HG03064 (cell line): Measurements from ENCODE around the gene HPGDS.
"Not testable (repeated sequence)": the region's sequence is repeated elsewhere in the genome, so short reads cannot be mapped to it uniquely, and the experiment has no call there.

Experiments used
- ATAC-seq: cut with Tn5 transposase; IDR thresholded peaks from one replicate; pipeline ENCODE4 v1.9.1; 2021; ENCODE audit warnings: low read depth; ENCODE audit not compliant: unreplicated experiment

The HPGDS gene

DNA sequence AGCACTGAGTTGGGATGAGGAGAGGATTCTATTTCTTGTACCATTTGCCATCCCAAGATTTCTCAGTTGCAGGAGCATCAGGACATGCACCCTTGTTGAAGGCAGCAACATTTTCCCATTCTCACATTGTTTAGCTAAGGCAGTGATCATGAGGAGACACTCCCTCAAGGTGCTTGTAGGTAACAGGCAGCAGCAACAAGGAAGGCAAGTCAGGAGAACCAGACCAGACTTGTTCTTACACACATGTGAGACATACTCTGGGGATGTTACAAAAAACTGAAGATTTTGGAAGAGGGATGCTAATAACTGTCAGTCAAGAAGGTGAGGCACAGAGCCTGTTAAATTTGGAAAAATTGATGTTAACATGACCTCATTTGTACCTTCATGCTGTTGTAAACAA lies 15.5 kb upstream of the HPGDS start:
- no peak for ATAC-seq

- no peak for ATAC-seq
Observed at GRCh38 chr4:94357624-94358023, 15.0 kb upstream of the HPGDS start.

DNA sequence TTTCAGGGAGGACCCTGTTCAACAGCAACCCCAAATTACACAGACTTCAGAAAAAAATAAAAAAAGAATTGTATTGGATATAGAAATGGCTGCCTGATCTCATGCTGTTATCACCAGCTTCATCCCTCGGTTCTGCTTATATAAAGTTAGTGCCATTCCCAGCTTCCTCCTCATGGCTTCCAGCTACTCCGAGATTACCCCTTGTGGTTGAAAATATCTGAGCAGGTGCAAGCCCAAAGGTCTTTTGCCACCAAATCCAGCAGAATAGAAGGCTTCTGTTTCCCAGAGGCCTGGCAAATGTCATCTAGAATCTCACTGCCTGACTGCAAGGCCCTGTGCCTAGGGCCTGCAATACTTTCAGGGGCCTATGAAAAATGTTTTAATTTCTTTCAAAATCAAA lies 13.8 kb upstream of the HPGDS start:
- no peak for ATAC-seq

GRCh38 chr4:94354474-94354896 lies 11.8 kb upstream of the HPGDS start:
- no peak for ATAC-seq

DNA sequence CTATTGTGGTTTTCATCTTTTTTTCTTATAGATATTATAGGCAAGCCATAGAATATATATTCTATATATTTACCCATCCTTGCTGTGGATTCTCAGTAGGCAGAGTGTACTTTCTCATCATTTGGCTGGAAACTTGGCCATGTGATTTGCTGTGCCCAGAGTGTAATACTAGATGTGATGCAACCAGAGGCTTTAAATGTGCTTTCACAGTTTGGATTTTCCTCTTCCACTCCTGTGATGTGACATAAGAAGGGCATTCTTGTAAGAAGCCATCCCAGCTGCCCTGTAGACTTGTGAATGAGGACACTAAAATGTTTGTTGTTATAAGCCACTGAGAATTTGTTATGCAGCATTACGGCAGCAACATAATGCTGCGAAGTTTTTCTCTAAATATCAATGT lies 10.4 kb upstream of the HPGDS start:
- ATAC-seq = no peak

GRCh38 chr4:94352163-94352562 lies 9.5 kb upstream of the HPGDS start:
- ATAC-seq = no peak

DNA sequence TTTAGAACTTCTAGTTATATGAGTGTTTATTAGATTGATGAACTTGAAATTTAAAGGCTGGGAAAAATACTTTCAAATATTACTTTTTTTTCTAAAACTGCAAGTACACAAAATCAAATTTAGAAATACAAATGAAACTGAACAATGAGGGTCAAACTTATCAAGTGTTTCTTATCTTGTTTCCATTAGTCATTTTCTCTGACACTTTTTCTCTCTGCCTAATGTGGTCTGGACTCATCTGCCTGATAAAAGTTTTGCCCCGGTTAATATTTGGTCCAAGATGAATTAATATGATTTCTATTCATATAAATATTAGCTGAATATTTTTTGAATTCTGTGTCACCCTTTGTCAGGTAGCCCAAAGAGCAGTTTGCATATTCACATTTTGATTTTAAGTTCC lies 8.7 kb upstream of the HPGDS start:
- no peak for ATAC-seq

DNA sequence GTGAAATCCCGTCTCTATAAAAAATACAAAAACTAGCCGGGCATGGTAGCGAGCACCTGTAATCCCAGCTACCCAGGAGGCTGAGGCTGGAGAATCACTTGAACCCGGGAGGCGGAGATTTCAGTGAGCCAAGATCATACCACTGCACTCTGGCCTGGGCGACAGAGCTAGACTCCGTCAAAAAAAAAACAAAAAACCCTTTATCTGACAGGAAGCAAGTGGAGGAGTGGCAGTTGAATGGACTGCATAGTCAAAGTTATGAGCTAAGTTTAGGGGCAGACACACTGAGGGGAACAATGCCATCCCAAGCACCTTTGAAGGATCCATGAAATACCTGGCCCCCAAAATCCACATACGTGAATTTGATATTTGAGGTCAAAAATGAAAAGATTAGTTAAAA lies 7.5 kb upstream of the HPGDS start:
- no peak for ATAC-seq

DNA sequence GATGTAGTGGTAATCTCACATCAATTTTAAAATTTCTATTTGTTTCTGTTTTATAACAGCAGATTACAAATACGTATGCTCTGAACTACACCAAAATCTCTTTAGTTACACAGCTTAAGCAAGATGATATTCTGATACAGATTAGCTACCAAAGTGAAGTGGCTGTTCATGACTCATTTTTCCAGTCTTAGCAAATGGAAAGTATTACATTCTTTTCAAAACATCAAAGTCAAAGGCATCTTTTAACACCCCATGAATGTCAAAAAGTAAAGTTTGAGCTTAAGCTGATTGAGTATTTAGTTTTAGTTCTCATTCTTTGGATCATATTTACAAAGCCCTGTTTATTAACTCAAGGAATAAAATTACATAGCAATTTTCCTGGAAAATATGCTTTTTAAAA lies 6.6 kb upstream of the HPGDS start:
- no peak for ATAC-seq

GRCh38 chr4:94348666-94349065 lies 6.0 kb upstream of the HPGDS start:
- ATAC-seq = no peak

DNA sequence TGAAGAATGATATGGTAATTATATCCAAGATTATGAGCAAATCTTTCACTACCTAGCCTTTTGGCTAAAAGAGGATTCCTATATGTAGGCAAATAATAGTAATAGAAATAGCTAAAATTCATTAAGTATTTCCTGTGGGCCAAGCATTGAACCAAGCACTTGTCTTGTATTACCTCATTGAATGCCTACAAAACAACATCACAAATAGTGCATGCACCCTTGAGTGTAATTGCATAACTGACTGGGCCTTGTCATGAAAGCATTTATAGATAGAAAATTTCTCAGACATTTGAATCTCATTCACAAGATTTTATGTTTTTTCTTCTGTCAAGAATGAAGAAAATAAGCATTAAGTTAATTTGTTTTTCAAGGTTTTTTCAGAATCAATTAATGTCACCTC lies 3.9 kb upstream of the HPGDS start:
- no peak for ATAC-seq

GRCh38 chr4:94345969-94346368 lies 3.3 kb upstream of the HPGDS start:
- no peak for ATAC-seq

GRCh38 chr4:94345266-94345665 lies 2.6 kb upstream of the HPGDS start:
- no peak for ATAC-seq

GRCh38 chr4:94344457-94344856 lies 1.8 kb upstream of the HPGDS start:
- no peak for ATAC-seq

DNA sequence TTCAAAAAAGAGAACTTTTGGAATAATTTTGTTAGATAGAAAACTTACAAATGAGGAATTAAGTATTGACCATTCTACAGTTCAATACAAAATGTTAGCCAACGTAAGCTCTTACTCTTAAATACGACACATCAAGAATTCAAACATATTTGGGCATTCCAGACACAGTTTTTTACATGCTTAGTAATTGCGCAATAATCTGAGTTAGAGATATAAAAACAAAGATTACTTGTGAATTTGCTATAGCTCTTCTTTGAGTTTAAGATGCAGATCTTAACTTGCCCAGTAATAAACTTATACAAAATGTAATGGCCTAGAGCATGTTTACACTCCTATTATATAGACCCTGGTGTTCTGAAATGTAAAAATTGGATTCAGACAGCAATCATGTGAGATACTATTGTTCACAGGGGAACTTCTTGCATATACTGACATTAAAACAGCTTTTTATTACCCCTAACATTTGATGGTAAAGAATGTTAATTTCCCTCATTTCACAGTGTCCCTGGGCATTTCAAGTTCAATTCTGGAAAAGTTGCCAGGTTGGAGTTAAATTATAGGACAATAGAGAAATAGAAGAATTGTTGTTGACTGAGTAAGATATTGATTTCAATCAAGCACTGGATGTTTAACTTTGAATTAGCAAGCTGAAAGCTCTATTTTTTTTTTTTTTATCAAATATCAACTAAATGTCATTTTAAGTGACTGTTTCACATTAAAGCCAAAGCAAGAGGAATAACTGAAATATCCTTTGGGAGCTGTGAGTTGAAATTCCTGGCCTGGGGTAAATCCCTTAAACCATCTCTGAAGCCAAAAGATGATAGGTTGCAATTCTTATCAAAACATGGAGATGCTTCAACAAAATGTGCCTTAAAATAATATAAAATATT lies 910 bp downstream of the HPGDS start:
- ATAC-seq = no peak

DNA sequence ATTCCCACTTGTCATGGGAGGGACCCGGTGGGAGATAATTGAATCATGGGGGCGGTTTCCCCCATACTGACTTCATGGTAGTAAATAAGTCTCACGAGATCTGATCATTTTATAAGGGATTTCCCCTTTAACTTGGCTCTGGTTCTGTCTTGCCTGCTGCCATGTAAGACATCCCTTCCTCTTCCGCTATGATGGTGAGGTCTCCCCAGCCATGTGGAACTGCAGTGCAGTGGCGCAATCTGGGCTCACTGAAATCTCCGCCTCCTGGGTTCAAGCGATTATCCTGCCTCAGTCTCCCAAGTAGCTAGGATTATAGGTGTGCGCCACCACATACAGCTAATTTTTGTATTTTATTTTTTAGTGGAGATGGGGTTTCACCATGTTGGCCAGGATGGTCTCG lies 2.9 kb downstream of the HPGDS start:
- ATAC-seq = no peak

- ATAC-seq = no peak
Observed at GRCh38 chr4:94338681-94339351, 3.8 kb downstream of the HPGDS start.

DNA sequence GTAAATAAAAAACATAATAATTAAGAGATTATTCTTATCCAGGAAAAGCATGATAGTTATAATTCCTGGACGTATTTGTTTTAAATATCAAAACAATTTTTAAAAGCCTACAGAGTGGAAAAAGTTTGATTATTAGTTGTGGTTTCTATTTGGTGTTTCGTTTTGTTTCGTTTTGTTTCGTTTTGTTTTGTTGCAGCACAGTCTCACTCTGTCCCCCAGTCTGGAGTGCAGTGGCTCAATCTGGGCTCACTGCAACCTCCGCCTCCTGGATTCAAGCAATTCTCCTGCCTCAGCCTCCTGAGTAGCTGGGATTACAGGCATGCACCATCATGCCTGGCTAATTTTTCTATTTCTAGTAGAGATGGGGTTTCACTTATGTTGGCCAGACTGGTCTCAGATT lies 5.8 kb downstream of the HPGDS start:
- ATAC-seq = not testable (repeated sequence)

- no peak for ATAC-seq
Observed at GRCh38 chr4:94336303-94336702, 6.3 kb downstream of the HPGDS start.

- no peak for ATAC-seq
Observed at GRCh38 chr4:94334962-94335361, 7.7 kb downstream of the HPGDS start.

- no peak for ATAC-seq
Observed at GRCh38 chr4:94334476-94334875, 8.2 kb downstream of the HPGDS start.

DNA sequence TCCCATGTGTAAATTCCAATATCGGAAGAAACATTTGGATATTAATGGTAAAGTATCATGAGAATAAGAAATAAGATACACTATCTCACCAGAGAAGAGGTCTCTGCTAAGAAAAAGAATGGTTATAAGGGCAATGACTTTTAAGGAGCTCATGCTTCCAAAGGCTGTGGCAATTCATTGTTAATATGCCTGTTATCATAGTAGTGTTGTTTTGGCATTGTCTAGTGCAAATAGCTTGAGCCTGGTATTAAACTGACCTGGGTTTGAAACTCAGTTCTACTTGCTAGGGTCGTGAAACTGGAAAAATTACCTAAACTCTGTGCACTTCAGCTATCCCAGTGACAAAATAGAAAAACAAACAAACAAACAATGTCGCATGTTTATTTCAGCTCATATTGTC lies 8.8 kb downstream of the HPGDS start:
- ATAC-seq = no peak
